K562 (cell line): ENCODE data around the gene NRN1. TPM values are rescaled to one million over a fixed set of nuclear protein-coding genes. Genes with fewer than 3 reads are reported as not detected.

Experiments
- ATAC-seq: fragments of 200-7000 bp; cut with Tn5 transposase; 3 replicates; pipeline ENCODE4 v1.9.1; 2020; ENCODE audit warnings: moderate library complexity
- BruUV-seq: library from RNA; stranded (reverse); fragments of 400-500 nt; replicated peaks from 2 replicates; lab custom pipeline; 2021; lab: Mats Ljungman, UMichigan
- CTCF ChIA-PET: fragments of 300-600 bp; formaldehyde crosslinking; extraction: SDS; loops from one replicate; lab custom pipeline; 2021; ENCODE audit warnings: low intra/inter-chr PET ratio; lab: Yijun Ruan, JAX
- POLR2A ChIA-PET: fragments of 300-600, 350-650 bp; sonication (Branson Sonifier 250); formaldehyde crosslinking; extraction: SDS; loops from one replicate; lab custom pipeline; 2021; ENCODE audit warnings: antibody characterized with exemption, inconsistent platforms; lab: Yijun Ruan, JAX
- DNase-seq, 4 experiments: peaks; one replicate each; pipeline versions ENCODE4 v3.0.0 to v3.0.0-alpha.2; 2011 to 2018; ENCODE audit warnings: low spot score in 3 of 4, mixed read lengths in 3 of 4; ENCODE audit errors: extremely low read depth in 1 of 4
- FAIRE-seq: peaks from 2 replicates; lab custom pipeline; 2011; peaks lifted over from hg19 to GRCh38; lab: Jason Lieb, UNC
- H2AFZ ChIP-seq: 2 replicates; pipeline ENCODE4 v1.6.0; 2011; ENCODE audit warnings: low read depth, low read length, control low read depth, inconsistent platforms
- H3K27ac ChIP-seq: fragments of 200-600 bp; 3 replicates; pipeline ENCODE4 v1.8.0; 2011; ENCODE audit warnings: low read depth, mild to moderate bottlenecking, control low read depth, inconsistent platforms, low read length, moderate library complexity, mixed read lengths; ENCODE audit errors: extremely low read depth
- H3K27me3 ChIP-seq, 2 experiments: fragments of 300-600 bp in 1 of 2; 2 replicates in 1 of 2; 3 replicates in 1 of 2; pipeline versions ENCODE4 v1.6.0 to v1.8.0; 2011; ENCODE audit warnings: inconsistent platforms in 2 of 2, low read length in 2 of 2, mild to moderate bottlenecking in 1 of 2, mixed read lengths in 1 of 2, moderate library complexity in 1 of 2; ENCODE audit not compliant: control insufficient read depth in 2 of 2, insufficient read depth in 2 of 2
- H3K36me3 ChIP-seq: fragments of 300-600 bp; 3 replicates; pipeline ENCODE4 v1.8.0; 2011; ENCODE audit warnings: mild to moderate bottlenecking, low read length, inconsistent platforms; ENCODE audit not compliant: control insufficient read depth, insufficient read depth
- H3K4me1 ChIP-seq, 2 experiments: fragments of 200-600 bp in 1 of 2; replicated peaks in 1 of 2; 2 replicates in 1 of 2; 3 replicates in 1 of 2; pipeline versions ENCODE4 v1.5.1 to v1.8.0; 2011; ENCODE audit warnings: inconsistent platforms in 2 of 2, low read length in 2 of 2, mild to moderate bottlenecking in 1 of 2, mixed read lengths in 1 of 2, moderate library complexity in 1 of 2; ENCODE audit not compliant: control insufficient read depth in 2 of 2, insufficient read depth in 2 of 2
- H3K4me2 ChIP-seq: 2 replicates; pipeline ENCODE4 v1.6.1; 2011; ENCODE audit warnings: low read length, control low read depth, inconsistent platforms, mixed read lengths; ENCODE audit not compliant: insufficient read depth
- H3K4me3 ChIP-seq: fragments of 200-600 bp; sonication (generic), shearing (Covaris generic); 2 replicates; pipeline ENCODE4 v1.5.1; 2016; ENCODE audit warnings: control low read depth, inconsistent platforms
- H3K79me2 ChIP-seq: fragments of 200-600 bp; 3 replicates; pipeline ENCODE4 v1.8.0; 2011; ENCODE audit warnings: low read length, inconsistent platforms; ENCODE audit not compliant: control insufficient read depth, insufficient read depth
- H3K9ac ChIP-seq, 2 experiments: 2 replicates each; pipeline versions ENCODE4 v1.6.0 to v1.6.1; 2011; ENCODE audit warnings: low read depth in 2 of 2, low read length in 2 of 2, control low read depth in 1 of 2, inconsistent platforms in 1 of 2, mild to moderate bottlenecking in 1 of 2, mixed read lengths in 1 of 2; ENCODE audit not compliant: insufficient read depth in 1 of 2
- H3K9me1 ChIP-seq: one replicate; pipeline ENCODE4 v1.6.0; 2011; ENCODE audit warnings: inconsistent platforms, mild to moderate bottlenecking, low read length, moderate library complexity; ENCODE audit not compliant: control insufficient read depth, insufficient read depth
- H3K9me3 ChIP-seq: replicated peaks from 2 replicates; pipeline ENCODE4 v1.5.1; 2011; ENCODE audit warnings: low read depth, low read length, inconsistent platforms; ENCODE audit not compliant: control insufficient read depth, insufficient read depth
- H4K20me1 ChIP-seq: replicated peaks from 2 replicates; pipeline ENCODE4 v1.6.1; 2011; ENCODE audit warnings: low read length, inconsistent platforms, mixed read lengths; ENCODE audit not compliant: control insufficient read depth, insufficient read depth
- ADNP ChIP-seq: fragments of 200-800 bp; sonication (Bioruptor generic); IDR thresholded peaks from 2 replicates; pipeline ENCODE4 v1.6.1; 2016; ENCODE audit warnings: missing genetic modification characterization, missing compliant biosample characterization
- BACH1 ChIP-seq: fragments of 200-800 bp; sonication (Bioruptor generic); IDR thresholded peaks from 2 replicates; pipeline ENCODE4 v1.6.1; 2016; ENCODE audit warnings: missing genetic modification characterization, missing compliant biosample characterization
- HNRNPLL ChIP-seq: fragments of 200-400 bp; formaldehyde crosslinking; IDR thresholded peaks from 2 replicates; pipeline ENCODE4 v1.6.1; 2017; ENCODE audit warnings: low read length, low read depth, mild to moderate bottlenecking; ENCODE audit not compliant: poor library complexity, severe bottlenecking
- KLF6 ChIP-seq: fragments of 250-450 bp; sonication (Bioruptor Pico); IDR thresholded peaks from 2 replicates; pipeline ENCODE4 v1.4.0; 2020; ENCODE audit warnings: mild to moderate bottlenecking, moderate library complexity, borderline replicate concordance
- MAFF ChIP-seq: IDR thresholded peaks from 2 replicates; pipeline ENCODE4 v1.6.1; 2012; ENCODE audit warnings: low read length, improper control_type of control experiment
- STAT5A ChIP-seq: IDR thresholded peaks from 2 replicates; pipeline ENCODE4 v1.6.1; 2012; ENCODE audit warnings: low read length, inconsistent platforms, borderline replicate concordance
- TRIM24 ChIP-seq, 2 experiments: fragments of 450-650 bp; IDR thresholded peaks; 2 replicates each; pipeline ENCODE4 v1.6.1; 2016
- ZNF436 ChIP-seq: fragments of 250-450, 450-650 bp; sonication (Bioruptor Pico); formaldehyde crosslinking; IDR thresholded peaks from 2 replicates; pipeline ENCODE4 v1.7.0; 2020; ENCODE audit warnings: mild to moderate bottlenecking
- WGBS: fragments of 100-300 bp; shearing (Covaris generic); methylation state at CpG from one replicate; pipeline ENCODE4 v1.1.6; 2016; ENCODE audit warnings: low coverage, mixed read lengths; ENCODE audit not compliant: insufficient coverage; ENCODE audit errors: missing lambda C conversion rate; 5-methylcytosine and 5-hydroxymethylcytosine counted together
- in situ Hi-C: fragments of 300-500 bp; cut with MboI; formaldehyde crosslinking; loops from 4 replicates; pipeline ENCODE4 v1.15.0; 2018; ENCODE audit warnings: inconsistent platforms, mixed read lengths
- intact Hi-C: fragments of 100-400 bp; cut with micrococcal nuclease; formaldehyde crosslinking; loops from 2 replicates; pipeline ENCODE4 v1.14.2; 2022
- polyA plus RNA-seq, 8 experiments: library from polyadenylated mRNA; depleted of rRNA in 4 of 8; stranded (reverse) in 5 of 8; unstranded in 3 of 8; fragments of >200 nt; fragmentation: Nextera tagmentation in 2 of 8; fragmentation: Illumina TruSeq in 1 of 8; extraction: Ambion mirVana in 2 of 8; extraction: Trizol in 1 of 8; gene quantifications; 2 replicates each; pipeline versions ENCODE4 v1.2.1 to v1.2.3, GENCODE V29; 2011 to 2014; ENCODE audit warnings: inconsistent platforms in 1 of 8, missing spikeins in 1 of 8
- total RNA-seq, 7 experiments: library from RNA; depleted of rRNA in 6 of 7; stranded (reverse); fragments of >200 nt in 6 of 7; fragmentation: Illumina TruSeq in 2 of 7; extraction: Trizol in 2 of 7; gene quantifications; 2 replicates each; pipeline versions ENCODE4 v1.2.1 to v1.2.3, GENCODE V29; 2011 to 2021; ENCODE audit warnings: low replicate concordance in 1 of 7
- TF ChIP-seq, protein P1 (sequence below): fragments of 450-650 bp; formaldehyde crosslinking; conservative IDR thresholded peaks from 2 replicates; pipeline ENCODE4 v1.4.0; 2022; ENCODE audit warnings: mild to moderate bottlenecking, missing genetic modification characterization
- TF ChIP-seq, protein P2 (sequence below): fragments of 450-650 bp; IDR thresholded peaks from 2 replicates; pipeline ENCODE4 v1.7.1; 2018; ENCODE audit warnings: mild to moderate bottlenecking, low read depth; ENCODE audit not compliant: partially characterized antibody
- TF ChIP-seq, protein P3 (sequence below): sonication (generic); formaldehyde crosslinking; IDR thresholded peaks from 2 replicates; pipeline ENCODE4 v1.8.0; 2022; ENCODE audit warnings: missing genetic modification reagents, mild to moderate bottlenecking, moderate library complexity, borderline replicate concordance
- TF ChIP-seq, protein P4 (sequence below): fragments of 450-650 bp; formaldehyde crosslinking; IDR thresholded peaks from 2 replicates; pipeline ENCODE4 v1.4.0; 2022; ENCODE audit warnings: missing genetic modification characterization
- TF ChIP-seq, protein P5 (sequence below), 2 experiments: fragments of 450-650 bp; IDR thresholded peaks; 2 replicates each; pipeline ENCODE4 v1.6.1; 2016

NRN1 gene
- total and polyA plus RNA-seq, 9 of the 15 experiments (the other 6 are each of a cell fraction or from before 2014, with no cell fraction given), result not detected

DNA sequence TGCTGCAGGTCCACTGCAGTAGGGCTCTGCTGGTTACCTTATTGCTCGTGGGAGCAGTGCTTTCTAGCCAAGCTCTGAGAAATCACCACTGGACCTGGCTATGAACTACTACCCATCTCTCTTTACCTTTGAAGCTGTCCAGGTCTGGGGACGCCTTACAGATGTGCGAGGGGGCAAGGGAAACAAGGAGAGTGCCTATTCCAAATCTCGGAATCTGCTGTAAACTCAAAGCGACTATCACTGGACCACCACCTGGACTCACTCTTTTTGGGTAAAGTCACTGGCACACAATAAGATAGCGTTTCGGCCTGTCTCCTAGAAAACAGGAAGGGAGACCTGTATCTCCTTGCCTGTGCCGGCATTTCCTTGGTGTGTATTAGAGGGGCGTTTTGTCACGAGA, 5.3 kb downstream of the NRN1 start:
- Histone ChIP-seq H3K9me1 (no peaks in the 10 kb centered on the region), H4K20me1 (peaks cover 4% of the 10 kb centered on the region; the same call in 1 of the 2 replicates), H3K79me2 (no peaks in the 10 kb centered on the region), H2AFZ (no peak overlapping the region), H3K36me3 (no peaks in the 10 kb centered on the region), H3K4me1 (peaks cover 0 to 27% of the 10 kb centered on the region in 2 experiments; a peak in 2 of 5 replicates), H3K4me2 (no peak overlapping the region), H3K9ac (no peak overlapping the region), H3K27ac (no peak overlapping the region), H3K27me3 (peaks cover 69 to 83% of the 10 kb centered on the region in 2 experiments), H3K4me3 (no peak overlapping the region), H3K9me3 (no peaks in the 10 kb centered on the region; the same call in 1 of the 2 replicates)
- 1% methylated on average over 10 of the region's 10 CpGs for WGBS
- ATAC-seq (no peak), FAIRE-seq (no peak), DNase-seq (no peak)
- no TSS peak for BruUV-seq
- intact Hi-C loops, result no loop called here
- POLR2A ChIA-PET, result no interaction called here
- CTCF ChIA-PET, result no interaction called here
- in situ Hi-C loops, result no loop called here
- TF ChIP-seq STAT5A (no peak), TRIM24 (IDR thresholded peaks at IDR 0.05) (no peak), ZNF436 (CRISPR knock-in tag) (no peak), HNRNPLL (no peak), MAFF (no peak), KLF6 (CRISPR knock-in tag) (no peak), ADNP (tag) (no peak), BACH1 (tag) (no peak)
- TF ChIP-seq, protein P1, sequence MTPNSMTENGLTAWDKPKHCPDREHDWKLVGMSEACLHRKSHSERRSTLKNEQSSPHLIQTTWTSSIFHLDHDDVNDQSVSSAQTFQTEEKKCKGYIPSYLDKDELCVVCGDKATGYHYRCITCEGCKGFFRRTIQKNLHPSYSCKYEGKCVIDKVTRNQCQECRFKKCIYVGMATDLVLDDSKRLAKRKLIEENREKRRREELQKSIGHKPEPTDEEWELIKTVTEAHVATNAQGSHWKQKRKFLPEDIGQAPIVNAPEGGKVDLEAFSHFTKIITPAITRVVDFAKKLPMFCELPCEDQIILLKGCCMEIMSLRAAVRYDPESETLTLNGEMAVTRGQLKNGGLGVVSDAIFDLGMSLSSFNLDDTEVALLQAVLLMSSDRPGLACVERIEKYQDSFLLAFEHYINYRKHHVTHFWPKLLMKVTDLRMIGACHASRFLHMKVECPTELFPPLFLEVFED (CRISPR knock-in tag), result no peak
- TF ChIP-seq, protein P2, sequence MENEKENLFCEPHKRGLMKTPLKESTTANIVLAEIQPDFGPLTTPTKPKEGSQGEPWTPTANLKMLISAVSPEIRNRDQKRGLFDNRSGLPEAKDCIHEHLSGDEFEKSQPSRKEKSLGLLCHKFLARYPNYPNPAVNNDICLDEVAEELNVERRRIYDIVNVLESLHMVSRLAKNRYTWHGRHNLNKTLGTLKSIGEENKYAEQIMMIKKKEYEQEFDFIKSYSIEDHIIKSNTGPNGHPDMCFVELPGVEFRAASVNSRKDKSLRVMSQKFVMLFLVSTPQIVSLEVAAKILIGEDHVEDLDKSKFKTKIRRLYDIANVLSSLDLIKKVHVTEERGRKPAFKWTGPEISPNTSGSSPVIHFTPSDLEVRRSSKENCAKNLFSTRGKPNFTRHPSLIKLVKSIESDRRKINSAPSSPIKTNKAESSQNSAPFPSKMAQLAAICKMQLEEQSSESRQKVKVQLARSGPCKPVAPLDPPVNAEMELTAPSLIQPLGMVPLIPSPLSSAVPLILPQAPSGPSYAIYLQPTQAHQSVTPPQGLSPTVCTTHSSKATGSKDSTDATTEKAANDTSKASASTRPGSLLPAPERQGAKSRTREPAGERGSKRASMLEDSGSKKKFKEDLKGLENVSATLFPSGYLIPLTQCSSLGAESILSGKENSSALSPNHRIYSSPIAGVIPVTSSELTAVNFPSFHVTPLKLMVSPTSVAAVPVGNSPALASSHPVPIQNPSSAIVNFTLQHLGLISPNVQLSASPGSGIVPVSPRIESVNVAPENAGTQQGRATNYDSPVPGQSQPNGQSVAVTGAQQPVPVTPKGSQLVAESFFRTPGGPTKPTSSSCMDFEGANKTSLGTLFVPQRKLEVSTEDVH, result no peak
- TF ChIP-seq, protein P3, sequence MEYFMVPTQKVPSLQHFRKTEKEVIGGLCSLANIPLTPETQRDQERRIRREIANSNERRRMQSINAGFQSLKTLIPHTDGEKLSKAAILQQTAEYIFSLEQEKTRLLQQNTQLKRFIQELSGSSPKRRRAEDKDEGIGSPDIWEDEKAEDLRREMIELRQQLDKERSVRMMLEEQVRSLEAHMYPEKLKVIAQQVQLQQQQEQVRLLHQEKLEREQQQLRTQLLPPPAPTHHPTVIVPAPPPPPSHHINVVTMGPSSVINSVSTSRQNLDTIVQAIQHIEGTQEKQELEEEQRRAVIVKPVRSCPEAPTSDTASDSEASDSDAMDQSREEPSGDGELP, result no peak
- TF ChIP-seq, protein P4, sequence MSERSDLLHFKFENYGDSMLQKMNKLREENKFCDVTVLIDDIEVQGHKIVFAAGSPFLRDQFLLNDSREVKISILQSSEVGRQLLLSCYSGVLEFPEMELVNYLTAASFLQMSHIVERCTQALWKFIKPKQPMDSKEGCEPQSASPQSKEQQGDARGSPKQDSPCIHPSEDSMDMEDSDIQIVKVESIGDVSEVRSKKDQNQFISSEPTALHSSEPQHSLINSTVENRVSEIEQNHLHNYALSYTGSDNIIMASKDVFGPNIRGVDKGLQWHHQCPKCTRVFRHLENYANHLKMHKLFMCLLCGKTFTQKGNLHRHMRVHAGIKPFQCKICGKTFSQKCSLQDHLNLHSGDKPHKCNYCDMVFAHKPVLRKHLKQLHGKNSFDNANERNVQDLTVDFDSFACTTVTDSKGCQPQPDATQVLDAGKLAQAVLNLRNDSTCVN (CRISPR knock-in tag), result no peak
- TF ChIP-seq, protein P5, sequence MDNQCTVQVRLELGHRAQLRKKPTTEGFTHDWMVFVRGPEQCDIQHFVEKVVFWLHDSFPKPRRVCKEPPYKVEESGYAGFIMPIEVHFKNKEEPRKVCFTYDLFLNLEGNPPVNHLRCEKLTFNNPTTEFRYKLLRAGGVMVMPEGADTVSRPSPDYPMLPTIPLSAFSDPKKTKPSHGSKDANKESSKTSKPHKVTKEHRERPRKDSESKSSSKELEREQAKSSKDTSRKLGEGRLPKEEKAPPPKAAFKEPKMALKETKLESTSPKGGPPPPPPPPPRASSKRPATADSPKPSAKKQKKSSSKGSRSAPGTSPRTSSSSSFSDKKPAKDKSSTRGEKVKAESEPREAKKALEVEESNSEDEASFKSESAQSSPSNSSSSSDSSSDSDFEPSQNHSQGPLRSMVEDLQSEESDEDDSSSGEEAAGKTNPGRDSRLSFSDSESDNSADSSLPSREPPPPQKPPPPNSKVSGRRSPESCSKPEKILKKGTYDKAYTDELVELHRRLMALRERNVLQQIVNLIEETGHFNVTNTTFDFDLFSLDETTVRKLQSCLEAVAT (IDR thresholded peaks at IDR 0.05), result no peak
